K562 treated with DMSO at 1 percent for 4 hours (cell line): ENCODE measurements around the gene TBC1D9. TPM values are rescaled to one million over a fixed set of nuclear protein-coding genes. Genes with fewer than 3 reads are reported as not detected.

Experiments used
- total RNA-seq: library from RNA; unstranded; fragments of 300-600 nt; gene quantifications from 2 replicates; pipeline ENCODE4 v1.2.3, GENCODE V29; 2022; ENCODE audit not compliant: insufficient read depth

TBC1D9 gene
- total RNA-seq: not detected in 2 replicates

DNA sequence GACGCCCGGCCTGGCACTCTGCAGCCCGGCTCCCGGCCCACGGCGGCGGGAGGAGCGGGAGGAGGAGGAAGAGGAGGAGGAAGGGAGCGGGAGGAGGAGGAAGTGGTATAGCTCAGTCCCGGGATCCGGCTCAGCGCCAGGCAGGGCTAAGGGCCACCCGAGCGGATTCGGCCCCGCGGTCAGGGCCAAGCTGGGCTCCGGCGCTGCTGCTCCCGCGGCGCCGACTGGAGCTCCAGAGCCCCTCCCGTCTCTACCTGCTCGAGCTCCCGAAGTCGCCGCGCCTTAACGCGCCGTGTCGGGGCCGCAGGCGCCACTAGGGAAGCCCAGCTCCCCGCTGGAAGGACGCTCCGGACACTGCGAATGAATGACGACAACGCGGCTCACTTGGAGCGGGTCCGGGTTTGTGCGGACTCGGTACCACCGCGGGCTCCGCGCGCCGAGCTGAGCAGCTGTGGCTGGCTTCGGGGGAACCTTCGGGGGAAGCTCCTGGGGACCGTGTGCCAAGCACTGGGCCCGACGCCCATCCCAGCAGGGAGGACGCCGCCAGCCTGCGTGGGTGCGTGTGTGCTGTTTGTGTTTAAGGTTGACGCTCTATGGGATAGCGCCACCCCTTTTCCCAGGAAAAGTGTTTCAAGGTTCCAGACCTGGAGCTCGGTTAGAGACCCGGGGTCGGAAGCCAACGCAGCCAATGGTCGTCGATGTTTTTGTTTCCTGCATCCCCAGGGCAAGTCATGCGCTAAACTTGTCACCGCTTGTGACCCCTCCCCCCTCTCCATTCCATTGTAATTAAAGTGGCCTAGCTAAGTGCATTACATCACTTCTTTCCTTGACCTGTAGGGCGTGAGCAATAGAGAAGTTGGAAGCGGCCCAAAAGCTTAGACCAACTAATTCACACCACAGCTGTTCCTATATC lies at the start of gene TBC1D9:
Gene TBC1D9, minus strand, starts transcription at position 67 of the 913 bp plus-strand sequence. CDS start 340 bp downstream, outside the sequence.

Other genes with a start within 250 kb of the TBC1D9 start
- 7.6 and 16.7 TPM in 2 replicates for gene ELMOD2, start 232.2 kb downstream of the TBC1D9 start, total RNA-seq
- gene UCP1, start 187.4 kb downstream of the TBC1D9 start, total RNA-seq: not detected in 2 replicates